AG04450 (cell line): ENCODE results near the gene TP53I11. TPM values are rescaled to one million over a fixed set of nuclear protein-coding genes. Genes with fewer than 3 reads are reported as not detected.

Experiments used
- CTCF ChIA-PET: fragments of 300-600, 350-600 bp; formaldehyde crosslinking; extraction: SDS; loops from one replicate; lab custom pipeline; 2022; ENCODE audit warnings: antibody characterized with exemption, inconsistent platforms; lab: Charles Lee
- POLR2A ChIA-PET: fragments of 350-600 bp; formaldehyde crosslinking; extraction: SDS; loops from one replicate; lab custom pipeline; 2021; ENCODE audit warnings: antibody characterized with exemption, inconsistent platforms; lab: Yijun Ruan, JAX
- DNase-seq: peaks from one replicate; pipeline ENCODE4 v3.0.0-alpha.2; 2011; ENCODE audit warnings: low read depth, low spot score
- H3K27ac ChIP-seq: one replicate; pipeline ENCODE4 v1.5.1; 2012; ENCODE audit warnings: low read depth, low read length, control low read depth
- H3K27me3 ChIP-seq: one replicate; pipeline ENCODE4 v1.6.0; 2012; ENCODE audit warnings: low read length; ENCODE audit not compliant: control insufficient read depth, insufficient read depth
- H3K4me3 ChIP-seq: 2 replicates; pipeline ENCODE4 v1.5.1; 2011; ENCODE audit warnings: mild to moderate bottlenecking, low read depth, low read length, control low read depth
- H3K9me3 ChIP-seq: 2 replicates; pipeline ENCODE4 v1.5.1; 2012; ENCODE audit warnings: low read length; ENCODE audit not compliant: control insufficient read depth, insufficient read depth
- polyA plus RNA-seq: library from polyadenylated mRNA; depleted of rRNA; stranded (reverse); fragments of >200 nt; gene quantifications from 2 replicates; pipeline ENCODE4 v1.2.3, GENCODE V29; 2011
- TF ChIP-seq, protein P1 (sequence below): IDR thresholded peaks from 2 replicates; pipeline ENCODE4 v1.5.1; 2011; ENCODE audit warnings: low read depth, low read length, control low read depth, inconsistent platforms

TP53I11 gene
- polyA plus RNA-seq, 1 experiment = 6.3 TPM

- Histone ChIP-seq H3K4me3 (no peak overlapping the region), H3K9me3 (no peaks in the 10 kb centered on the region), H3K27ac (no peak overlapping the region), H3K27me3 (peaks cover 18% of the 10 kb centered on the region)
- ChIA-PET CTCF (interaction anchor here (0.6 to 3.7 kb wide), 4 partner anchors 16 to 840 kb away, joined by 3 to 30 read pairs (median 5); no protein-coding TSS in a partner anchor), POLR2A (no interaction called here)
- DNase-seq = no peak
- TF ChIP-seq, protein P1, sequence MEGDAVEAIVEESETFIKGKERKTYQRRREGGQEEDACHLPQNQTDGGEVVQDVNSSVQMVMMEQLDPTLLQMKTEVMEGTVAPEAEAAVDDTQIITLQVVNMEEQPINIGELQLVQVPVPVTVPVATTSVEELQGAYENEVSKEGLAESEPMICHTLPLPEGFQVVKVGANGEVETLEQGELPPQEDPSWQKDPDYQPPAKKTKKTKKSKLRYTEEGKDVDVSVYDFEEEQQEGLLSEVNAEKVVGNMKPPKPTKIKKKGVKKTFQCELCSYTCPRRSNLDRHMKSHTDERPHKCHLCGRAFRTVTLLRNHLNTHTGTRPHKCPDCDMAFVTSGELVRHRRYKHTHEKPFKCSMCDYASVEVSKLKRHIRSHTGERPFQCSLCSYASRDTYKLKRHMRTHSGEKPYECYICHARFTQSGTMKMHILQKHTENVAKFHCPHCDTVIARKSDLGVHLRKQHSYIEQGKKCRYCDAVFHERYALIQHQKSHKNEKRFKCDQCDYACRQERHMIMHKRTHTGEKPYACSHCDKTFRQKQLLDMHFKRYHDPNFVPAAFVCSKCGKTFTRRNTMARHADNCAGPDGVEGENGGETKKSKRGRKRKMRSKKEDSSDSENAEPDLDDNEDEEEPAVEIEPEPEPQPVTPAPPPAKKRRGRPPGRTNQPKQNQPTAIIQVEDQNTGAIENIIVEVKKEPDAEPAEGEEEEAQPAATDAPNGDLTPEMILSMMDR = no peak
Observed at GRCh38 chr11:44943118-44943517, 7.6 kb downstream of the TP53I11 start.

GRCh38 chr11:44942029-44942955, 8.4 kb downstream of the TP53I11 start:
- CTCF ChIA-PET = interaction anchor here (0.6 to 9.1 kb wide), 4 partner anchors 15 to 840 kb away, joined by 3 to 713 read pairs (median 5); no protein-coding TSS in a partner anchor
- Histone ChIP-seq H3K27me3 (peaks cover 13% of the 10 kb centered on the region), H3K27ac (peak overlapping the region; percentile 11), H3K4me3 (no peak overlapping the region), H3K9me3 (no peaks in the 10 kb centered on the region)
- DNase-seq = no peak
- TF ChIP-seq, protein P1 = no peak
- POLR2A ChIA-PET = no interaction called here

GRCh38 chr11:44941259-44942021, 9.2 kb downstream of the TP53I11 start:
- Histone ChIP-seq H3K27me3 (peaks cover 7% of the 10 kb centered on the region), H3K4me3 (no peak overlapping the region), H3K27ac (no peak overlapping the region), H3K9me3 (no peaks in the 10 kb centered on the region)
- ChIA-PET POLR2A (no interaction called here), CTCF (interaction anchor here (1.1 to 9.1 kb wide), 5 partner anchors 9 to 163 kb away, joined by 3 to 713 read pairs (median 5); partner anchors contain the start of gene TP53I11)
- no peak for DNase-seq
- TF ChIP-seq, protein P1 = no peak

- POLR2A ChIA-PET = no interaction called here
- H3K27ac ChIP-seq = no peak overlapping the region
- H3K9me3 ChIP-seq = no peaks in the 10 kb centered on the region
- CTCF ChIA-PET = interaction anchor here (0.6 to 9.1 kb wide), 6 partner anchors 9 to 163 kb away, joined by 3 to 713 read pairs (median 5); partner anchors contain the start of gene TP53I11
- TF ChIP-seq, protein P1 = no peak
- DNase-seq = no peak
- no peak overlapping the region for H3K4me3 ChIP-seq
- H3K27me3 ChIP-seq = peaks cover 5% of the 10 kb centered on the region
Observed at GRCh38 chr11:44940835-44941234, 9.8 kb downstream of the TP53I11 start.
